Measurements from ENCODE around the gene FTCD. TPM values are rescaled to one million over a fixed set of nuclear protein-coding genes. Genes with fewer than 3 reads are reported as not detected.

Gene FTCD
- total RNA-seq, 1 donor from 2014 or later: 2.3 TPM

DNA sequence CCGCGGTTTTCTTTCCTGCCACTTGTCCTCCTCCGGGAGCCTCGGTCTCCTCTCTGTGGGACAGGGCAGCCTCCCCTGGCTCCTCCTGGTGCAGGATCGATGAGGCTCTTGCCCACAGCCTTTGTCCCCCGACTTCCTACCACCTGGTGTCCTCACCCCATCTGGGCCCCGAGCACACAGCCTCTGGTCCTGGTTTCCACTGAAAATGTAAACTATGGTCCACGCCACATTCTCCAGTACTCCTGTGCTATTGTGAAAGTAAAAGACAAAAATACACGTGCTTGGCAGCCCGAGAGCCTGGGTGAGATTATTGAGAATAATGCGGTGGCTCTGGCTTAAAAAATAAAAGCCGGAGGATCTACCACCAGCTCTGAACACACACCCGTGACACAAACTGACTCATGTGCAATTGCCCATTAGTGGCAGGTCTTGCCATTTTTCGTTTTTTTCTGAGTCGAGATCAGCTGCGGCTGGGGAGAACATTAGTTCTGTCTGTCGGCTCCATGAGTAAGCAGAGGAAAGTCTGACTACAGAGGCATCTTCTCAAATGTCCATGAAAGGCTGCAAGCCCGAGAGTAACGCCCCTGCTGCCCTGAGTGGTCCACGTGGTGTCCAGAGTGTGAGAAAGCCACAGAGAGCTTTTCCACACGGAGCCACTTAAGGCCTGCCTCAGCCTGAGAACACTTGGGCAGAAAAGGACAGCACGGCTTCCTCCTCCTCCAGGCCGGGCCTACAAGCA is 63.2 kb downstream of the FTCD start:
- peak overlapping the region; percentile 89 for H3K27ac Mint-ChIP-seq (ENCODE audit: unreplicated experiment)
- peaks cover 8% of the 10 kb centered on the region for H3K36me3 Mint-ChIP-seq (ENCODE audit: unreplicated experiment)
- no peaks in the 10 kb centered on the region for H3K27me3 Mint-ChIP-seq (ENCODE audit: unreplicated experiment)
- TF ChIP-seq, protein P1, sequence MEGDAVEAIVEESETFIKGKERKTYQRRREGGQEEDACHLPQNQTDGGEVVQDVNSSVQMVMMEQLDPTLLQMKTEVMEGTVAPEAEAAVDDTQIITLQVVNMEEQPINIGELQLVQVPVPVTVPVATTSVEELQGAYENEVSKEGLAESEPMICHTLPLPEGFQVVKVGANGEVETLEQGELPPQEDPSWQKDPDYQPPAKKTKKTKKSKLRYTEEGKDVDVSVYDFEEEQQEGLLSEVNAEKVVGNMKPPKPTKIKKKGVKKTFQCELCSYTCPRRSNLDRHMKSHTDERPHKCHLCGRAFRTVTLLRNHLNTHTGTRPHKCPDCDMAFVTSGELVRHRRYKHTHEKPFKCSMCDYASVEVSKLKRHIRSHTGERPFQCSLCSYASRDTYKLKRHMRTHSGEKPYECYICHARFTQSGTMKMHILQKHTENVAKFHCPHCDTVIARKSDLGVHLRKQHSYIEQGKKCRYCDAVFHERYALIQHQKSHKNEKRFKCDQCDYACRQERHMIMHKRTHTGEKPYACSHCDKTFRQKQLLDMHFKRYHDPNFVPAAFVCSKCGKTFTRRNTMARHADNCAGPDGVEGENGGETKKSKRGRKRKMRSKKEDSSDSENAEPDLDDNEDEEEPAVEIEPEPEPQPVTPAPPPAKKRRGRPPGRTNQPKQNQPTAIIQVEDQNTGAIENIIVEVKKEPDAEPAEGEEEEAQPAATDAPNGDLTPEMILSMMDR (IDR thresholded peaks at IDR 0.05): no peak
- H3K4me3 Mint-ChIP-seq (ENCODE audit: unreplicated experiment): no peak overlapping the region
- H3K4me1 Mint-ChIP-seq (ENCODE audit: unreplicated experiment): peaks cover 13% of the 10 kb centered on the region
- H3K9me3 Mint-ChIP-seq (ENCODE audit: unreplicated experiment): peaks cover 9% of the 10 kb centered on the region
- peak; percentile 82 for DNase-seq (ENCODE audit: extremely low spot score, unreplicated experiment)

DNA sequence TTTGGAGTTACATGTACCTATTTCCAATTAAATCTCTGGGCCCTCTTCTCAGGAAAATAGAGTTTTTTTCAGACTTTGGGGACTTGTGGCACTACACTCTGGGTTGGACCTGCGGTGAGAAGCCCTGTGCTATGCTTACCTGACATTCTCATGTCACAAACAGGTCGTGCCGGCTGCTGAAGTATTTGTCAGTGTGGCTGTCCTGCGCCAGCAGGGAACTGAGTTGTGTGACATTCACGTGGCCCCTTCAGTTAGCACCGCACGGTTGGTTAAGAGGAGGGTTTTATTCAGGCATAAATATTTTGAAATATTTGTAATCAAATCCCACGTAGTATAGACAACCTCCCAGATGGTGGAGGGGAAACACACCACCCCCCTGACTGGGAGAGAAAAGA is 63.8 kb downstream of the FTCD start:
- Mint-ChIP-seq H3K27ac (ENCODE audit: unreplicated experiment) (peak overlapping the region; percentile 89), H3K9me3 (ENCODE audit: unreplicated experiment) (peaks cover 14% of the 10 kb centered on the region), H3K4me1 (ENCODE audit: unreplicated experiment) (peaks cover 8% of the 10 kb centered on the region), H3K4me3 (ENCODE audit: unreplicated experiment) (no peak overlapping the region), H3K36me3 (ENCODE audit: unreplicated experiment) (peaks cover 8% of the 10 kb centered on the region), H3K27me3 (ENCODE audit: unreplicated experiment) (no peaks in the 10 kb centered on the region)
- peak; percentile 62 for DNase-seq (ENCODE audit: extremely low spot score, unreplicated experiment)
- TF ChIP-seq, protein P1 (IDR thresholded peaks at IDR 0.05): no peak

DNA sequence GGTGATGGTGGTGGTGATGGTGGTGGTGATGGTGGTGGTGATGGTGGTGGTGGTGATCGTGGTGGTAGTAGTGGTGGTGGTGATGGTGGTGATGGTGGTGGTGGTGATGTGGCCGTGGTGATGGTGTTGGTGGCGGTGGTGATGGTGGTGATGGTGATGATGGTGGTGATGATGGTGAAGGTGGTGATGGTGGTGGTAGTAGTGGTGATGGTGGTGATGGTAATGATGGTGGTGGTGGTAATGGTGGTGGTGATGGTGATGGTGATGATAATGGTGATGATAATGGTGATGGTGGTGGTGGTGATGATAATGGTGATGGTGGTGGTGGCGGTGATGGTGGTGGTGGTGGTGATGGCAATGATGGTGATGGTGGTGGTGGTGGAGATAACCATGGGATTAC is 64.3 kb downstream of the FTCD start:
- H3K9me3 Mint-ChIP-seq (ENCODE audit: unreplicated experiment): peaks cover 14% of the 10 kb centered on the region
- H3K4me3 Mint-ChIP-seq (ENCODE audit: unreplicated experiment): no peak overlapping the region
- no peaks in the 10 kb centered on the region for H3K27me3 Mint-ChIP-seq (ENCODE audit: unreplicated experiment)
- TF ChIP-seq, protein P1 (IDR thresholded peaks at IDR 0.05): no peak
- H3K4me1 Mint-ChIP-seq (ENCODE audit: unreplicated experiment): peaks cover 8% of the 10 kb centered on the region
- H3K36me3 Mint-ChIP-seq (ENCODE audit: unreplicated experiment): peaks cover 8% of the 10 kb centered on the region
- no peak overlapping the region for H3K27ac Mint-ChIP-seq (ENCODE audit: unreplicated experiment)
- peak; percentile 66 for DNase-seq (ENCODE audit: extremely low spot score, unreplicated experiment)

DNA sequence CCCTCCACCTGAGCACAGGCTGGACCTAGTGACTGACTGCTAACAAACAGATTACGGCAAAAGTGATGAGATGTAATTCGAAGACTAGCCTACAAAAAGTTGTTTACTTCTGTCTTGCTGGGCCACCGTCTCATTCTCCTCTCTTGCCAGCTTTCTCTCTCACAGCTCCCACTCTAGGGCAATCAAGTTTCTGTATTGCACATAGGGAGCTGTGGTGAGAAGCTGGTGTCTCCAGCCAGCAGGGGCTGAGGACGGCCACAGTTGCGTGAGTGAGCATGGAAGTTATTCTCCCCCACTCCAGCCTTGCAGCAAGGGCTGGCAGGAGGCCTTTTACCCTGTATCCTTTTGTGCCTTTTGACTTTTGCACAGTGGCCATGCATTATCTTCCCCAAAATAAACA is 66.1 kb downstream of the FTCD start:
- DNase-seq (ENCODE audit: extremely low spot score, unreplicated experiment): peak; percentile 51
- Mint-ChIP-seq H3K36me3 (ENCODE audit: unreplicated experiment) (peaks cover 8% of the 10 kb centered on the region), H3K4me3 (ENCODE audit: unreplicated experiment) (no peak overlapping the region), H3K27me3 (ENCODE audit: unreplicated experiment) (no peaks in the 10 kb centered on the region), H3K4me1 (ENCODE audit: unreplicated experiment) (peaks cover 8% of the 10 kb centered on the region), H3K9me3 (ENCODE audit: unreplicated experiment) (peaks cover 14% of the 10 kb centered on the region), H3K27ac (ENCODE audit: unreplicated experiment) (no peak overlapping the region)
- TF ChIP-seq, protein P1 (IDR thresholded peaks at IDR 0.05): no peak

DNA sequence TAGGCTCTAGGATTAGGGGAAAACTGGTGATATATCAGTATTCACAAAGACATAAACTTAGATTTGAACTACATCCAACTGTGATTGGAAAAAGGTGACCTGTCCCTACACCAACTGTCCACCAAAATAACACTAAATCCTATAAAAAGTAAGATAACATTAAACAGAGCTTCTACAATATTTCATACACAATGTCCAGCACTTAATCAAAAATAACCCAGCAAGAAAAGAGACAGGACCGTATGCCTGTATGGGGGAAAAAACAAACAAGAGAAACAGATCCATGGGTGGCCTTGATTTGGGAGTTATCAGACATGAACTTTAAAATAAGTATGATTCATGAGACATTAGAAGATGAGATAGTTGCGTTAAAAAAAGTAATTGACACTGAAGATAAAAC is 67.2 kb downstream of the FTCD start:
- Mint-ChIP-seq H3K4me1 (ENCODE audit: unreplicated experiment) (peaks cover 17% of the 10 kb centered on the region), H3K4me3 (ENCODE audit: unreplicated experiment) (no peak overlapping the region), H3K9me3 (ENCODE audit: unreplicated experiment) (peaks cover 14% of the 10 kb centered on the region), H3K27me3 (ENCODE audit: unreplicated experiment) (no peaks in the 10 kb centered on the region), H3K27ac (ENCODE audit: unreplicated experiment) (no peak overlapping the region), H3K36me3 (ENCODE audit: unreplicated experiment) (peaks cover 8% of the 10 kb centered on the region)
- TF ChIP-seq, protein P1 (IDR thresholded peaks at IDR 0.05): no peak
- no peak for DNase-seq (ENCODE audit: extremely low spot score, unreplicated experiment)

All from osteocyte (in vitro differentiated cells).